HG02852 (cell line): ENCODE data around the gene SPAM1.
"Not testable (repeated sequence)": the region's sequence is repeated elsewhere in the genome, so short reads cannot be mapped to it uniquely, and the experiment has no call there.

Experiments used
- ATAC-seq: cut with Tn5 transposase; IDR thresholded peaks from one replicate; pipeline ENCODE4 v1.9.1; 2021; ENCODE audit warnings: mild to moderate bottlenecking, moderate library complexity; ENCODE audit not compliant: unreplicated experiment

The SPAM1 gene

DNA sequence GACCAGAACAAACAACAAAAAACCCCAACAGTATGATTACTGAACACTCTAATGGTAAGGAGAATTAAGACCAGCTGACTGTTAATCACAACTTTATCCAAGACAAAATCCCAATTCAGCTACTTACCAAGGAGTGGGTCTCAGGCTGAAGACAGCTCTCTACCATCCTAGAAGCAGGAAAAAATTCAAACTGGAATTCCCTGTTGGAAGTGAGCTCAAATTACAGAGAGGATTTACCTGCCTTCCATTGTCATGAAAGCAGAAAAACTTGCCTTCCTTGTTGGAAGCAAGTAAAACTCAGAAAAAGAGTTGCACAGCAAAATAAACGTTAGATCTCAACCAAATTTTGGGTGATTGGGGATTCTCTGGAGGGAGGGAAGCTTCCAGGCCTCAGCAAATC lies 20.9 kb downstream of the SPAM1 start:
- ATAC-seq, result no peak

GRCh38 chr7:123948136-123948535 lies 23.1 kb downstream of the SPAM1 start:
- ATAC-seq, result no peak

DNA sequence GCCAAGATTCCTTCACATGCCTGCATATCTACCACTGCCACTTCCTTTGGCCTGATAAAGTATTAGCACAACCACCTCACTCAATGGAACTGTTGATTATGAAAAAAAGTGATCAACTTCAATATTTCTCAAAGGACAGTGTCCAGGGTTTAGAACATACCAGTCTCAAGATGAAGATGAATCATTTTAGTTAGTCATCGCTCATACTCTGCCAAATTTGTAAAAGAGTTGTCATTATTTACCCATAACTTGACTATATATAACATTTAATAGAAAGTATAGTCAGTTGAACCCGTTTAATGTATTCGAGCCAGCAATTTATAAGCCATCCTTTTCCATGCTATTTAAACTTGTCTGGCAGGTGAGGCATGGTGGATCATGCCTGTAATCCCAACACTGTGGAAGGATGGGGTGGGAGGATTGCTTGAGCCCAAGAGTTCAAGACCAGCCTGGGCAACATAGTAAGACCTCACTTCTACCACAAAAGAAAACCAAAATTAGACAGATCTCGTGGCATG lies 33.2 kb downstream of the SPAM1 start:
- no peak for ATAC-seq

DNA sequence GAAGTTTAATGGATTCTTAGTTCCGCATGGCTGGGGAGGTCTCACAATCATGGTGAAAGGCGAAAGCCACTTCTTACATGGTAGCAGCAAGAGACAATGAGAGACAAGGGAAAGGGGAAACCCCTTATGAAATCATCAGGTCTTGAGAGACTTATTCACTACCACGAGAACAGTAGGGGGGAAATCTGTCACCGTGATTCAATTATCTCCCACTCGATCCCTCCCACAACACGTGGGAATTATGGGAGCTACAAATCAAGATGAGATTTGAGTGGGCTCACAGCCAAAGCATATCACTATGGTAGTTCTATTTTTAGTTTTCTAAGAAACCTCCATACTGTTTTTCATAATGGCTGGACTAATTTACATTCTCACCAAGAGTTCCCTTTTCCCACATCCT lies 36.7 kb downstream of the SPAM1 start:
- ATAC-seq, result no peak

DNA sequence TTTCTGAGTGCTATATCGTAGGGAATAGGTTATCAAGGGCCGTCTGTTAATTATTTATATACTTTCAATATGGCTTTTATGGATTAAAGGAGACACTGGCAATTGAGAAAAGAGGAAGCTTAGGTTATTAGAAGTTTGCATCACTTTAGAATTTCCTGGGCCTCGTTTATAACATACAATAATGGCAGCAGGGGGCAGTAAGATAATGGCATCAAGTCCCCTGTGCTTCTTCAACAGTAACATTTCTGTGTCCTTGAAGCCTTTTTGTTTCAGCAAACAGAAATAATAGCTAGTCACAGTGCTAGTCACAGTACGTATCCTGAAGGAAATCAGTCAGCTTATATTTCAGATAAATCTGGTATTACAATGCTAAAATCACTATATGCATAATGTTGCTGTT lies 41.9 kb downstream of the SPAM1 start:
- ATAC-seq, result no peak

DNA sequence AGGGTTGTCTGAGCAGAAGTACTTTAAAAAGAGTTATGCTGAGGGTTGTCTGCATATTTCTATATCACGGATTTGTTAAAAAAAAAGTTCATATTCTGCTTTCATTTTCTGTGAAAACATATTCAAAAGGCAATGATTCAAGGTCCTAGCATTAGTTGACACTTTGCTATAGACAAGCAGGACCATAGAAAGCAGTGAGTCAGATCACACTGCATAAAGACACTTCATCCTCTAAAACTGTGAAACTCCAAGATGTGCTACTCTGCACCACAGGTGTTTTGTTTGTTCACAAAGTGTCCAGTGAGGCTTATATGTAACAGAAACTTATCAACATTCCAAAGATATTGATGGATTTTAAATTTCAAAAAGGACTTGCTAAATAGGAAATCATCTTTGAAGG lies 47.0 kb downstream of the SPAM1 start:
- no peak for ATAC-seq

DNA sequence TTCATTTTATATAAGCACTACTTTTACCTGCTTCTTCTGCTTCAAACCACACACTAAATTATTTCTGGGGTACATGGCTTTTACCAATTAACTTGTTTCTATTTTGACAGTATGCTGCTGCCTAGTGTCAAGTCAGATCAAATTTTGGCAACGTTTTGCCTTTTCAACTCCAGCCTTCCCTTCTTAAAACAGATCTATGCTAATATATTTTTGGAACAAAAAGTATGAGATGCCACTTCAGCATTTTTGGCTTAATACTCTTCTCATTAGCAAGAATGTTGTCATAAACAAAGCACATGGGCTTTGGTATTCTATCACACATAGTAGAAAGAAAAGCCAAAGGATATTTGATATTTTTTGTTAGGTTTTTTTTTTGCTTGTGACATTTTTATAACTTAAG lies 47.8 kb downstream of the SPAM1 start:
- ATAC-seq, result no peak

- ATAC-seq, result no peak
Observed at GRCh38 chr7:123974326-123974908, 49.4 kb downstream of the SPAM1 start.

- ATAC-seq, result no peak
Observed at GRCh38 chr7:123975084-123975483, 50.0 kb downstream of the SPAM1 start.

DNA sequence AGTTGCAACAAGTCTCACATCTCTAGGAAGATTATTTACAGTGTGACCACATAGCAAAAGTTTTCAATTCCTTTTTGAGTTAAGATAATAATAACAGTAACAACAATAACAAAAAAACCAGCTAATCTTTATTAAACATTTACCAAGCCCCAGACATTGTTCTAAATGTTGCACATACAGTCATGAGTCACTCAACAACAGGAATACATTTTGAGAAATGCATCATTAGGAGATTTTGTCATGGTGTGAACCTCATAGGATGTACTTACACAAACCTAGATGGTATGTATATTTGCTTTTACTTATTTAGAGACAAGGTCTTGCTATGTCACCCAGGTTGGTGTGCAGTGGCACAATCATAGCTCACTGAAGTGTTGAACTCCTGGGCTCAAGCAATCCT lies 52.0 kb downstream of the SPAM1 start:
- ATAC-seq, result no peak

GRCh38 chr7:123979876-123980275 lies 54.8 kb downstream of the SPAM1 start:
- no peak for ATAC-seq

DNA sequence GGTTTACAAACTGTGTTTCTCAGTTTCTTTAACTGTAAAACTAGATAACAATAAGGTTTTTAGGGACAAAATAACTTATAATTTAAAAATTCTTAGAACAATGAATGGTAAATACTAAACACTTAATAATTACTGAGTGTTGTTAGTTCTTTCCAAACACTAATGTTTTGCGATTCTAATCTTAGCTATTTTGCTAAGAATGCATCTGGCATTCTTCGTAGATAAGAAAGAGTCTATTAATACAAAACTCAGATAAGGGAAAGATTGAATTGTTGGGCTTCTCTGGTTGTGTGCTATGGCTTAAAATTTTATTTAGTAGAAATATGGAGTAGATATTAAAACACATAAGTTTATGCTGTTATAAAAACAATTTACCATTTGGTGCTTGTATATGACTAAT lies 62.4 kb downstream of the SPAM1 start:
- ATAC-seq, result no peak

DNA sequence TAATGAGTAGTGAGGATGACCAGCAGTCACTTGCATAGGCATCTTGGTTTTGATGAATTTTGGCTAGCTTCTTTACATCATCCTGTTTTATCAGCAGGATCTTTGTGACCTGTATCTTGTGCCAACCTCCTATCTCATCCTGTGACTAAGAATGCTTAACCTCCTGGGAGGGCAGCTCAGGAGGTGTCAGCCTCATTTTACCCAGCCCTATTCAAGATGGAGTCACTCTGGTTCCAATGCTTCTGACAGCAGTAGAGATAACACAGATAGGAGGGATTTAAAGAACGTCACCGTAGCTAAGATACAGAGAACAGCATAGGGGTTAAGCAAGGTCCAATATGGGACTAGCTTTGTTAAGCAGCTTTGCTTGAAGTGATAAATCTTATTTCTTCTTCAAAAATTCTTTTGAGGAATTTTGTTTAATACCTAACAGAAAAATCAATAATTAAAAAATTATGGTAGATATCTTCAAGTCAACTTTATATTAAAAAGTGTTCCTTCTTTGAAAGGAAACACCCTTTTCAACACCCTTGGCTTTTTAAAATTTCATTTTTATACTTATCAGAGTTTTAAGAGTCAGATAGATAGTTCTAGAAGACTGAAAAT lies 68.0 kb downstream of the SPAM1 start:
- no peak for ATAC-seq

GRCh38 chr7:123993996-123994395 lies 69.0 kb downstream of the SPAM1 start:
- no peak for ATAC-seq

- no peak for ATAC-seq
Observed at GRCh38 chr7:123994449-123994848, 69.4 kb downstream of the SPAM1 start.

DNA sequence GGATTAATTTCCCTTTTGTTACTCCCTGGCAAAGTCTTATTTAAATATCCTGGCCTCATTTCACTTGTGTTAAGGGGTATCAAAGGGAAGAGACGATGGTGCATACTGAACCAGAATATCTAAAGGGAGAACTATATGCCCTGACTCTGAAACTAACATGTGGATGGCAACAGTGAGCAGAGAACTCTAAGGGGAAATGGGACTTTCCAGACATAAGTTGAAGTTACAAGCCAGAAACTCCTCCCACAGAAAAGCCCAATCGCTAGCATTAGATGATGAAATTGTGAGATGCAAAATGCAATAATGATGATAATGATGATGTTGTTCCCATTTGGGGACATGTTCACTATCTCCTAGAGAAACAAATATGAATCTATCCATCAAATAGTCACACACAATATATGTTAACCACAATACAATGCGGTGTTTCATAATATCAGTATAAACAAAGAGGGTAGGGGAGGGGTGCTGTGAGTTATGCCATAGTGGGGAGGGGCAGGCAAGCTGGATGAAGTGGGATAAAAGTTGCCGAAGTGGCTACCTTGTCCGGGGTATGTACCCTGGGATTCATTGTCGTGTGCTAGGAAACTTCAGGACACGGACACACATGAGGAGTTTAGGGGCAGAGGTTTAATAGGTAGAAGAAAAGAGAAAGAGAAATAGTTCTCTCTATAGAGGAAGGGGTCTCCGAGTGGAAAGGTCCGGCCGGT lies 70.7 kb downstream of the SPAM1 start:
- peak; percentile 64 for ATAC-seq

DNA sequence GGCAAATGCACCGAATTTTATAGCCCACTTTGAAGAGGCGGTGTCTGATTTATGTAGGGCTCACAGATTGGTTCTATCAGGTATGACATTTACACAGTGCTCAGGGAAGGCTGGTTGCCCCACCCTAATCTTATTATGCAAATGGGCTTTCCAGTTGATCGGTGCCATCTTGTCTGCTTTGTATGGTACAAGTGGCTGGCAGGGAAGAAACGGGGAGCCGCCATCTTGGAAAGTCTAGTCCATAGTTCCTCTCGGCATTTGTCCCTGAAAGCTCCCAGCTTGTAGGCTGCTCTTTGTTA lies 71.2 kb downstream of the SPAM1 start:
- ATAC-seq, result no peak

DNA sequence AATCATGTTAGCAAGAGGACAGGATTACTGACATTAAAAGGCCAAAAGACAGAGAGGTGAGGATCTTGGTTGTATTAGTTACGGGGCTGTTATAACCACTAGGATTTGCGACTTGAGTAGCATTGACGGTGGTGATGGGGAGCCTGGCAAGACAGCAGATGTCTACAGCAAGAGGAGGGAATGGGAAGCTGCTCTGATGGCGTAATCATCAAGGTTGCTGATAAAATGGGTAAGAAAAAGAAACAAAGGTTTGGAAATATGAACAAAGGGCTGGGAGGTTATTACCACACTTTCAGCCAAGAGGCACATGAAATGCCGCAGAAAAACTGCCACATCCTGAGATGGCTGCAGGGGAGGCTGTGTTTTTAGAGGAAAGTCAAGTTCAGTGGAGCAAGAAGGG lies 73.9 kb downstream of the SPAM1 start:
- no peak for ATAC-seq

- no peak for ATAC-seq
Observed at GRCh38 chr7:123999703-124000102, 74.7 kb downstream of the SPAM1 start.

DNA sequence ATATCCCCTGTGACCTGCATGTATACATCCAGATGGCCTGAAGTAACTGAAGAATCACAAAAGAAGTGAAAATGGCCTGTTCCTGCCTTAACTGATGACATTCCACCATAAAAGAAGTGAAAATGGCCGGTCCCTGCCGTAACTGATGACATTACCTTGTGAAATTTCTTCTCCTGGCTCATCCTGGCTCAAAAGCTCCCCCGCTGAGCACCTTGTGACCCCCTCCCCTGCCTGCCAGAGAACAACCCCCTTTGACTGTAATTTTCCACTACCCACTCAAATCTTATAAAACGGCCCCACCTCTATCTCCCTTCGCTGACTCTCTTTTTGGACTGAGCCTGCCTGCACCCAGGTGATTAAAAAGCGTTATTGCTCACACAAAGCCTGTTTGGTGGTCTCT lies 83.3 kb downstream of the SPAM1 start:
- not testable (repeated sequence) for ATAC-seq

DNA sequence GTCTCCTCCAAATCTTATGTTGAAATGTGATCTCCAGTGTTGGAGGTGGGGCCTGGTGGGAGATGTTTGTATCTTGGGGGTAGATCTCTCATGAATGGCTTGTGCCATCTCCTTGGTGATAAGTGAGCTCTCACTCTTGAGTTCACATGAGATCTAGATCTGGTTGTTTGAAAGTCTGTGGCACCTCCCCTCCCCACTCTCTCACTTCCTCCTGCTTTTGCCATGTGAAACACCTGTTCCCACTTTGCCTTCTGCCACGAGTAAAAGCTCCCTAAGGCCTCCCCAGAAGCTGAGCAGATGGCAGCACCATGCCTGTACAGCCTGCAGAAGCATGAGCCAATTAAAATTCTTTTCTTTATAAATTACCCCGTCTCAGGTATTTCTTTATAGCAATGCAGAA lies 84.3 kb downstream of the SPAM1 start:
- no peak for ATAC-seq
